Stomach smooth muscle (tissue), 2 donors: ENCODE results near the gene PLG.
"Not testable (repeated sequence)": the region's sequence is repeated elsewhere in the genome, so short reads cannot be mapped to it uniquely, and the experiment has no call there.

Experiments used
- H3K27ac ChIP-seq: one replicate; pipeline ENCODE4 v1.7.0; 2013; ENCODE audit warnings: mild to moderate bottlenecking, low read length, inconsistent platforms
- H3K27me3 ChIP-seq, 2 donors: one replicate each; pipeline ENCODE4 v1.7.0; 2013; ENCODE audit warnings: low read length in 2 of 2; ENCODE audit not compliant: insufficient read depth in 2 of 2, control insufficient read depth in 1 of 2
- H3K36me3 ChIP-seq, 2 donors: one replicate each; pipeline ENCODE4 v1.7.0; 2013; ENCODE audit warnings: low read length in 2 of 2; ENCODE audit not compliant: control insufficient read depth in 2 of 2, insufficient read depth in 2 of 2
- H3K4me1 ChIP-seq: one replicate; pipeline ENCODE4 v1.7.0; 2013; ENCODE audit warnings: low read length; ENCODE audit not compliant: control insufficient read depth, insufficient read depth
- H3K4me3 ChIP-seq, 2 donors: one replicate each; pipeline ENCODE4 v1.7.0; 2013; ENCODE audit warnings: low read length in 2 of 2
- H3K9ac ChIP-seq, 2 donors: one replicate each; pipeline ENCODE4 v1.7.0; 2013; ENCODE audit warnings: low read length in 2 of 2, mild to moderate bottlenecking in 1 of 2
- H3K9me3 ChIP-seq, 2 donors: one replicate each; pipeline ENCODE4 v1.7.0; 2013; ENCODE audit warnings: low read length in 2 of 2; ENCODE audit not compliant: control insufficient read depth in 2 of 2
- donor health status: healthy.
- donor health status: Pancreatic carcinoma.

Gene PLG

DNA sequence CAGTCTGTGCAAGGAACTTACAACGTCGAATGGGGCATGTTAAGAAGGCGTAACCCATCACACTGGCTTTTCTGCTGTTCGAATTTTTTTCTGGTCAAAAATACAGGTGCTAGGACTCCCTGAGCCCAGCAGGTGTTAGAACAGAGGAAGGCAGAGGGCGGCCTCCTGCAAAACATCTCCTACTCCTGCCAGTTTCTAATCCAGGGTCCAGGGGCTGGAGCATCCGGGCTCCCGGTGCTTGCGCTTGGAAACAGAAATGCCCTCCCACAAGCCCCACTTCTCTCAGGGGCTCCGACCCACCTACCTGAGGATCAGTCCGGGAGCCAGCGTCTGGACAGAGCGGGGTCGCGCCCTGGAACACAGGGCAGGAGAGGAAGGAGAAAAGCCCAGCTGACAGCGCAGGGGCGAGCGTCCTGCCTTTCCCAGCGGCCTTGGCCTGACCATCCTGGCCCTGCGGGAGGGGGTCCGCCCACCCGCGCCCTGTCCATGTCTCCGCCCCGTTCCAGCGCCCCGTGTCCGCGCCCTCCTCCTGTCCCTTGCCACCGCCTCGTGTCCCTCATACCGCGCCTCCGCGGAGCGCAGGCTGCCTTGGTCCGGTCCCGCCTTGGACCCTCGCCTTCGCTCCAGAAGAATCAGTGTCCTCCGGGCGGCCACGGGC lies 23.2 kb upstream of the PLG start:
- Histone ChIP-seq H3K36me3 (no peaks in the 10 kb centered on the region), H3K9me3 (no peaks in the 10 kb centered on the region), H3K4me1 (no peaks in the 10 kb centered on the region), H3K27ac (no peak overlapping the region), H3K27me3 (peaks cover 0 to 10% of the 10 kb centered on the region in 2 donors), H3K9ac (no peak overlapping the region), H3K4me3 (peak overlapping the region in 1 of 2 donors; percentile 29)

GRCh38 chr6:160679402-160679769 lies 22.7 kb upstream of the PLG start:
- Histone ChIP-seq H3K9ac (no peak overlapping the region), H3K4me1 (no peaks in the 10 kb centered on the region), H3K27ac (no peak overlapping the region), H3K9me3 (no peaks in the 10 kb centered on the region), H3K4me3 (peak overlapping the region in 1 of 2 donors; percentile 29), H3K27me3 (peaks cover 0 to 10% of the 10 kb centered on the region in 2 donors), H3K36me3 (no peaks in the 10 kb centered on the region)

DNA sequence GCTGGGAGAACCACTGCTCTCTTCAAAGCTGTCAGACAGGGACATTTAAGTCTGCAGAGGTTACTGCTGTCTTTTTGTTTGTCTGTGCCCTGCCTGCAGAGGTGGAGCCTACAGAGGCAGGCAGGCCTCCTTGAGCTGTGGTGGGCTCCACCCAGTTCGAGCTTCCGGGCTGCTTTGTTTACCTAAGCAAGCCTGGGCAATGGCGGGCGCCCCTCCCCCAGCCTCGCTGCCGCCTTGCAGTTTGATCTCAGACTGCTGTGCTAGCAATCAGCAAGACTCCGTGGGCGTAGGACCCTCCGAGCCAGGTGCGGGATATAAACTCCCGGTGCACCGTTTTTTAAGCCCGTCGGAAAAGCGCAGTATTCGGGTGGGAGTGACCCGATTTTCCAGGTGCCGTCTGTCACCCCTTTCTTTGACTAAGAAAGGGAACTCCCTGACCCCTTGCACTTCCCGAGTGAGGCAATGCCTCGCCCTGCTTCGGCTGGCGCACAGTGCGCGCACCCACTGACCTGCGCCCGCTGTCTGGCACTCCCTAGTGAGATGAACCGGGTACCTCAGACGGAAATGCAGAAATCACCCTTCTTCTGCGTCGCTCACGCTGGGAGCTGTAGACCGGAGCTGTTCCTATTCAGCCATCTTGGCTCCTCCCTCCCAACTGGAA lies 16.8 kb upstream of the PLG start:
- not testable (repeated sequence) for H3K4me1 ChIP-seq, H3K9me3 ChIP-seq, H3K27ac ChIP-seq, H3K27me3 ChIP-seq, H3K9ac ChIP-seq, H3K36me3 ChIP-seq, H3K4me3 ChIP-seq

- H3K27me3 ChIP-seq = no peaks in the 10 kb centered on the region
- no peak overlapping the region for H3K27ac ChIP-seq
- H3K36me3 ChIP-seq = no peaks in the 10 kb centered on the region
Observed at GRCh38 chr6:160685762-160686450, 16.1 kb upstream of the PLG start.

GRCh38 chr6:160690458-160690857 lies 11.6 kb upstream of the PLG start:
- Histone ChIP-seq H3K9me3 (peaks cover 0 to 2% of the 10 kb centered on the region in 2 donors), H3K27me3 (no peaks in the 10 kb centered on the region), H3K4me1 (no peaks in the 10 kb centered on the region), H3K27ac (no peak overlapping the region), H3K36me3 (no peaks in the 10 kb centered on the region), H3K9ac (no peak overlapping the region), H3K4me3 (no peak overlapping the region)

More at GRCh38 chr6:160685762-160686450, 16.1 kb upstream of the PLG start:
- Histone ChIP-seq H3K9ac (no peak overlapping the region), H3K4me1 (no peaks in the 10 kb centered on the region), H3K9me3 (peaks cover 0 to 2% of the 10 kb centered on the region in 2 donors), H3K4me3 (no peak overlapping the region)

- Histone ChIP-seq H3K27me3 (no peaks in the 10 kb centered on the region), H3K4me1 (no peaks in the 10 kb centered on the region), H3K9me3 (peaks cover 0 to 2% of the 10 kb centered on the region in 2 donors), H3K9ac (no peak overlapping the region), H3K4me3 (no peak overlapping the region), H3K36me3 (no peaks in the 10 kb centered on the region), H3K27ac (no peak overlapping the region)
Observed at GRCh38 chr6:160691617-160692016, 10.4 kb upstream of the PLG start.

DNA sequence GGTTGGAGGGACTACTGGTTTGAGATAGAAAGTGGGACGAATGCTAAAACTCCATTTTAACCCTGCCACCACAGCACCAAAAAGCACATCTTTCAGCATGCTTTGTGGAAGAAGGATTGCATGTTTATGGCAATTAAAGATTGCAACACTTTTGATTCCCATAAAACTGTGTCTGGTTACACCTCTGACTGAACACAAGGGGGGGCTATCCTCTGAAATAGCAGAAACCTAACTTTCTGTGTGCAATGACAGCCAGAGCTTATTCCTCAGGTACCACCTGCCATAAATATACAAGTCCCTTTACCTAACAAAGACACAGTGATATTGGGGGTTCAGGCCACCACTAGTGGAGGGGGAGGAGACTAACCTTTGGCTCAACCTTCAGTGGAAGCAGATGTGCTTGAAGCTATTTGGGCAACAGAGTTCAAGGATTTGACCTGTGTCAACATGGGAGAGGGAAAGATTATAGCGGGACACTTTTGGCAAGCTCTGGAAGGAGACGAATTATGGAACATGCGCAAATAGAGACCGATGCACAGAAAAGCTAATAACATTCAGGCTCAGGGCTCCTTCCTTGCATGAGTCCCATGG lies 9.6 kb upstream of the PLG start:
- Histone ChIP-seq H3K27ac (no peak overlapping the region), H3K9me3 (peaks cover 0 to 2% of the 10 kb centered on the region in 2 donors), H3K4me1 (no peaks in the 10 kb centered on the region), H3K9ac (no peak overlapping the region), H3K36me3 (no peaks in the 10 kb centered on the region), H3K27me3 (no peaks in the 10 kb centered on the region), H3K4me3 (no peak overlapping the region)

GRCh38 chr6:160695025-160695424 lies 7.0 kb upstream of the PLG start:
- not testable (repeated sequence) for H3K4me3 ChIP-seq, H3K27ac ChIP-seq, H3K9ac ChIP-seq, H3K9me3 ChIP-seq, H3K36me3 ChIP-seq, H3K27me3 ChIP-seq, H3K4me1 ChIP-seq

- H3K36me3 ChIP-seq, H3K27me3 ChIP-seq, H3K27ac ChIP-seq, H3K9ac ChIP-seq, H3K4me1 ChIP-seq, H3K4me3 ChIP-seq, H3K9me3 ChIP-seq: not testable (repeated sequence)
Observed at GRCh38 chr6:160695622-160696021, 6.4 kb upstream of the PLG start.

DNA sequence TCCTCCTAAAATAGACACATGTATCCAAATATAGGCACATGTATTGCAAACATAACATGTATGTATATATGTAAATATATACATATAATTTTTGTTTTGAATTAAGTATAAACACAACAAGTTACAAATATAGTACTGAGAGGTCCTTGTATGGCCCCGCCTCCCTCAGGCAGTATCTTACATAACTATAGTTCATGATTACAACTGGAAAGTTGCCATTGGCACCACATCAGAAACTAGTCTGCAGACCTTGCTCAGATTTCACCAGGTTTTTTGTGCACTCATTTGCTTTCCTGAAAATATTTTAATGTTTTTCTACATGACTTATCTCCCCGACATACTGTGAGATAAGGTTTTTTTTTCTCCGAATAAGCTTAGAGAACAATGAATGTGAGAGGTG lies 5.2 kb upstream of the PLG start:
- H3K4me1 ChIP-seq, H3K36me3 ChIP-seq, H3K27me3 ChIP-seq, H3K9ac ChIP-seq, H3K27ac ChIP-seq, H3K4me3 ChIP-seq, H3K9me3 ChIP-seq: not testable (repeated sequence)
